Fibroblast of skin of scalp (primary cell): ENCODE data around the gene ADAMTS2.
"Not testable (repeated sequence)": the region's sequence is repeated elsewhere in the genome, so short reads cannot be mapped to it uniquely, and the experiment has no call there.

Experiments used
- DNase-seq: peaks from one replicate; pipeline ENCODE4 v3.0.0-alpha.2; 2013

Gene ADAMTS2

GRCh38 chr5:179123491-179124272 is 221.6 kb downstream of the ADAMTS2 start:
- DNase-seq = no peak

- no peak for DNase-seq
These were observed 222.2 kb downstream of the ADAMTS2 start for GRCh38 chr5:179123109-179123426.

- no peak for DNase-seq
These were observed 222.7 kb downstream of the ADAMTS2 start for GRCh38 chr5:179122411-179123108.

GRCh38 chr5:179121667-179122111 is 223.6 kb downstream of the ADAMTS2 start:
- DNase-seq = no peak

GRCh38 chr5:179120951-179121666 is 224.2 kb downstream of the ADAMTS2 start:
- no peak for DNase-seq

GRCh38 chr5:179120421-179120861 is 224.8 kb downstream of the ADAMTS2 start:
- DNase-seq = no peak

- no peak for DNase-seq
These were observed 225.7 kb downstream of the ADAMTS2 start for GRCh38 chr5:179119415-179120170.

GRCh38 chr5:179118756-179119414 is 226.4 kb downstream of the ADAMTS2 start:
- DNase-seq = no peak

- DNase-seq = no peak
These were observed 226.9 kb downstream of the ADAMTS2 start for GRCh38 chr5:179118338-179118737.

- DNase-seq = no peak
These were observed 229.3 kb downstream of the ADAMTS2 start for GRCh38 chr5:179115845-179116524.

- DNase-seq = no peak
These were observed 230.0 kb downstream of the ADAMTS2 start for GRCh38 chr5:179115307-179115706.

GRCh38 chr5:179114756-179115155 is 230.5 kb downstream of the ADAMTS2 start:
- no peak for DNase-seq

GRCh38 chr5:179113945-179114641 is 231.2 kb downstream of the ADAMTS2 start:
- DNase-seq = no peak

- DNase-seq = no peak
These were observed 232.1 kb downstream of the ADAMTS2 start for GRCh38 chr5:179113143-179113530.

- no peak for DNase-seq
These were observed 232.7 kb downstream of the ADAMTS2 start for GRCh38 chr5:179112469-179113142.

GRCh38 chr5:179111267-179112207 is 233.7 kb downstream of the ADAMTS2 start:
- no peak for DNase-seq

GRCh38 chr5:179110528-179110927 is 234.7 kb downstream of the ADAMTS2 start:
- DNase-seq = no peak

- DNase-seq = not testable (repeated sequence)
These were observed 244.0 kb downstream of the ADAMTS2 start for GRCh38 chr5:179101282-179101681.

- DNase-seq = no peak
These were observed 255.8 kb downstream of the ADAMTS2 start for GRCh38 chr5:179089502-179089901.
